ENCODE measurements around the gene CCNJL.

Gene CCNJL

DNA sequence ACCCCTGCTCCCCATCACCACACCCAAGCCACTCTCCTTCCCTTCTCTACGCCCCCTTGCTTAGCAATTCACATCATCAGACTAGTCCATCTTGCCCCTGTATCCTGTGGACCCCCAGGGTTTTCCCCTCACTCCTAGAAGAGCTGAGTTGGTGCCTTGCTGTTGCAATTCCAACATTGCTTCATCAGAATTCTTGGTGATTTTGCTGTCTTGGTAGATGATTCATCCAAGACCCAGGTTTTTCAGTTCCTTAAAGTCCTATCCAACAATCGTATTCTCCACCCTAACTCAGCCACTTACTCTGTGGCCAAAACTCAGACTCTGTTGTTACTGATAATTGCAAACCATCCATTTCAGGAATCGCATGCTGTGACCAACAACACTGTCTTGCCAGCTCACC is 21.4 kb upstream of the CCNJL start:
- DNase-seq (ENCODE audit: low read depth in 2 of 2), result no peak

DNA sequence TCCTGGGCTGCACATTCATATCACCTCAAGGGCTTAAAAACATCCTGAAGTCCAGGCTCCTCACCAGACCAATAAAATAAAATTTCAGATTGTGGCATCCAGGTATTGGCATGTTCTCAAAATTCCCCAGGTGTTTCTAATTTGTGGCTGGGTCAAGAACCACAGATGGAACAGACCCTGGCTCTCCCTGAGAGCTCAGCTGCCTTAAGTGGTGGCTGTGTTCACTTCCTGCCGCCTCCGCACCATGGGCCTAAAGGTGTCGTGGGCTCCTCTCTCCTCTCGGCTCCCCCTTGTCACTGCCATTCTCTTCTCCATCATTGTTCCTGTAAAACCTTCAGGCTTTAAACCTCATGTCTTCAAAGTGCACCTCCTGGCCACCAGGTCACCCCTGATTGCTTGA is 17.8 kb upstream of the CCNJL start:
- DNase-seq (ENCODE audit: low read depth in 2 of 2), result no peak

DNA sequence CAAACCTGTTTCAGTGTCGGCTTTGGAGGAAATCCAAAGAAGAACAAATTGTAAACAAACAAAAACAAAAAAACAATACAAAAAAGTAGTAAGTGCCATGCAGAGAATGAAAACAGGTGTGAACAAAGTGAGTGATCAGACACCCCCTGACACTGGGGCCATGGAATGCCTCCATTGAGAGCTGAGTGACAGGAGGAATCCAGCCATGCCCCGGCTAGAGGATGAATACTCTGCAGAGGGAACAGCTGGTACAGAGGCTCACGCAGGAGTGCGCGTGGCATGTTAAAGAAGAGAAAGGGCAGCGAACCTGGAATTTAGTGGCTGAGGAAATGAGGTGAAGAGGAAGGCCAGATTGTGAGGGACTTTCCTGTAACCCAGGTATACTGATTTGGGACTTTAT is 15.5 kb upstream of the CCNJL start:
- DNase-seq (ENCODE audit: low read depth in 2 of 2), result no peak

DNA sequence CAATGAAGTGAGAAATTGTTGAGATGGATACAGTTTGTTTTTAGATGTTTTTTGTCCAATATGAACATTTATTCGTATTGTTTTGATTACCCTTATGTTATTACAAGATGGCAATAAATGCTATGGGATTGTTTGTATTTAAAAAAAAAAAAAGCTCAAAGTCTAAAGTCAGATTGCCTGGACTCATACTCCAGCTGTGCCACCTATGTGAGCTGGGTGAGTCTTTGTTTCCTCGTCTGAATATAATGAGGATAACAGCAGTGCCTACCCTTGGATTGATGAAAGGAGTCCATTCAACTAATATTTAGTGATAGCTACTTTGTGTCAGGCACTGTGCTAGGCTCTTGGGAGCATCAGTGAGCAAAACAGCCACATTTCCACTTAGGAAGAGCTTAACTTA is 14.6 kb upstream of the CCNJL start:
- DNase-seq (ENCODE audit: low read depth in 2 of 2), result no peak

DNA sequence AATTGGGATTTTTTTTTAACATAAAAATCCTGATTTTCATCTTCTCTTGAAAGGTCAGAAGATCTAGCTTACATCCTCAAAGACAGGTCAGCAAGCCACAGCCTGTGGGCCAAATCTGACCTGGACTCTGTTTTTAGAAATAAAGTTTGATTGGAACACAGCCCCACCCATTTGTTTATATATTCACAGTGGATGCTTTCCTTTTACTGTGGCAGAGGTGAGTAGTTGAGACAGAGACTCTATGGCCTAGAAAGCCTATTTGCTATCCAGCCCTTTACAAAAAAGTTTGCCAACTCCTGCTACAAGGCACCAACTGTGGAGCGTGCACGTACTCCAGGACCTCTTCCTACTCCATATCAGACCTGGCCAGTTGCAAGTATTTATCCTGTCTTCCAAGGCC is 13.4 kb upstream of the CCNJL start:
- DNase-seq (ENCODE audit: low read depth in 2 of 2), result no peak

DNA sequence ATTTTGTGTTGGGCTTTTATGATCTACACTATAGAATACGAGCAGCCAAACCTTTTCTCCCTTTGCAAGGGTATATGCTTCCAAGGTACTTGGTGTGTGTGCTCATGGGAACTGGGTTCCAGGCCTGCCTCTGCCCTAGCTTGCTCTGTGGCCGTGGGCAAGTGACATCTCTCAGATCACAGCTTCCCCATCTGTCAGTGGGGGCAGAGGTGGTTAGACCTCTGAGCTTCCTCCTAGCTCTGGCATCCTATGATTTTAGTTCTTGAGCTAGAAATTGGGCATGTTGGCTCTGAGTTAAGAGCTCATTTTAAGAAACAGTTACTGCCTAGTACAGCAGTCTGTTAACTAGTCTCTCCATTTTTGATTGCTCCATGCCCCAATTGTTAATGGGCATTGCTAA is 12.5 kb upstream of the CCNJL start:
- no peak for DNase-seq (ENCODE audit: low read depth in 2 of 2)

DNA sequence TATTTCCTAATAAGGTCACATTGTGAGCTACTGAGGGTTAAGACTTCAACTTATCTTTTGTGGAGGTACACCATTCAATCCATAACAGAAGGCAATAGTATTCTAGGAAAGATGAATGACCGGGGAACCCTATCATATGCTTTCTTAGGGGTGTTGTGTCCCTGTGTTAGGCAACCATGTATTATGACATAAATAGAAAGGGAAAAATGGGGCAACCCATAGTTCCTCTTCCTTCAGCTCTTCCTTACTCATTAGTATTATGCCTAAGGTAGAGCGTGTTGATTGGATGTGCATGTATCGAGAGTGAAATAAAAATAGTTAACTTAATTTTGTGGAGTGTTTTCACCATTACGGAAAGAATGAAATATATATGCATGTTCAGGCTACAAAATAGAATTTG is 6.0 kb upstream of the CCNJL start:
- no peak for DNase-seq (ENCODE audit: low read depth in 2 of 2)

DNA sequence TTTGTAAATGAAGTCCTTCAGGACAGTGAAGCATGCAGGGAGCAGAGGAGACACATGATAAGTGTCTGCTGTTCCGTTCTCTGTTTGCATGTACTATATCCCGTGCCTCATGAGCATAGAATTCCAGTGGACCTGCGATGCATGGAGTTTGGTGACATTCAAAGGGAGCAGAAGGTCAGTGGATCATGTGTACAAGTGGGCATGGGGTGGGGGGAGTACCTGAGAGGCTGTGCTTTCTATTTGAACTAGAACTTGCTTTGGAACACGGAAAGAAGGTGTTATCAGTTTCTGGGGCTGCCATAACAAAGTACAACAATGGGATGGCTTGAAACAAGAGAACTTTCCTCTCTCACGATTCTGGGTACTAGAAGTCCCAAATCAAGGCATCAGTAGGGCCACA is 5.1 kb upstream of the CCNJL start:
- no peak for DNase-seq (ENCODE audit: low read depth in 2 of 2)

DNA sequence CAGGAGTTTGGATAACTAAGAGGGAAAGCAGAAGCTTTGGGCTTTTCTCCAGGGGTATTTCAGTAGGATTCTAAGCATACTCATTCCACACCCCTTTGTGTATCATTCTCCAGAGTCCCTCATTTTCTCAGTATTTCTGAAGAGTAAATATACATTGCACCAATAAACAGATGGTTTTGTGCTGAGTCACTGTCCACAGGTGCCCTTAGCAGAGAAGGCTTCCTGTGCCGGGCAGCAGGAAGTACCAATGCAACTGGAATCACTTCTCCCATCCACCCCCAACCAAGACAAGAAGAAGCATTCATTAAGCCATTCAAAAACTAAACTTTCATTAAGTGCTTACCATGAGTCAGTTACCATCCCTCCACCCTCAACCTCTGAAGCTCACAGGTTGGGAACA is 3.6 kb upstream of the CCNJL start:
- DNase-seq (ENCODE audit: low read depth in 2 of 2), result no peak

DNA sequence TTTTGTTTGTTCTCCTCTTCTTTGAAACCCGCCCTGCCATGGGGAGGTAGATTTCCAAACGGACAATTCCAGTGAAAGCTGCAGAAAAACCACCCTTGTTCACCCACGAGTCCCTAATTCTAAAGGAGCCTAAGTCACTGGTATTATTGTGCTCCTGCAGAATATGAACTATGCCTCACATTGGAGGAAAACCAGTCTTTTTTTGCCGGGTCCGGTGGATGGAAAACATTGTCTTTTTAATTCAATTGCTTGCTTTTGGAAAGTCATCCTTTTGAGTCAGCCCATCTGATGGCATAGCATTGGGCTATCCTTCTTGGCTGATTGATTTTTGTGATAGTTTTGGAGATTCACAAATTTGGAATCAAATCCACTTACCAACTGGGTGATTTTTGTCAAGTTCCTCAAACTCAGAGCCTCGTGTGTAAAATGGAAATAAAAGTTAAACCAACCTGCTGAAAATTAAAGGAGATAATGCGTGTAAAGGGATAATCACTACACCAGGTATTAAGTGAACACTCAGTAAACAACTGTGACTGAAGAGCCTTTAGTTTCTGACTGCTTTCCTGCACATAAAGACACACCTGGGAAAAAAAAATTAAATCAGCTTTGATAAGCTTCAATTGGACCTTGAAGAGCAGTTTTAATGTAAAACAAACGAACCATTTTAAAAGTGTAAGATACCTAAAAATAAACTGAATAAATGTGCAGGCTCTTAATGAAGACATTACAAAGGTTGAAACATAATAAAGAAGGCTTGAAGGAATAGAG is 780 bp upstream of the CCNJL start:
- DNase-seq (ENCODE audit: low read depth in 2 of 2), result no peak

DNA sequence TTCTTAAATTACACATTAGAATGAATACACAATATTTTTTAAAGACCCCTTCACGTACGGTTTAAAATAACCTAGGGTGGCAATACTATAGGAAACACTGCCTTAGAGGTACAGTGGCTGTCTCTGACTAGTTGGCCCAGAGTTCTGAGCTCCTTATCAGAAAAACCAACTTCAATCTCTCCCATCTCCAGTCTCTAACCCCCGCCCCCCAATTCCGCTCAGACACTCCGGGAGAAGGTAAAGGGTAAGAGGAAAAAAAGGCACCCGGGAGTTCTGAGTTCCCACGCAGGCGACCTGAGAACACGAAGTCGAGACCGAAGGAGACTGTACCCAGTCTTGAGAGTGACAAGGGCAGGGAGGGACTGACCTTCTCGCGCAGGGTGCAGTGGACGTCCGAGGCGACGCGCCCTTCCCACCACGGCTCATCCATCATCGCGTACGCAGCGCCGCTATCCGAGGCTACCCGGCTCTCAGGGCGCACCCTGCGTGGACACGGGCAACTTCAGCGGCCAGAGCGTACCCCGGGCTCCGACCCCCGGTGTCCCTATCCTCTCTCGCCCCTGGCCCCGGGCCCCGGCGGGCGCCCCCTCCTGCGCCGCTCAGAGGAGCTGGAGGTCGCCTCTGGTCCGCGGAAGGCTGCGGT is 752 bp downstream of the CCNJL start:
- DNase-seq (ENCODE audit: low read depth in 2 of 2), result no peak

DNA sequence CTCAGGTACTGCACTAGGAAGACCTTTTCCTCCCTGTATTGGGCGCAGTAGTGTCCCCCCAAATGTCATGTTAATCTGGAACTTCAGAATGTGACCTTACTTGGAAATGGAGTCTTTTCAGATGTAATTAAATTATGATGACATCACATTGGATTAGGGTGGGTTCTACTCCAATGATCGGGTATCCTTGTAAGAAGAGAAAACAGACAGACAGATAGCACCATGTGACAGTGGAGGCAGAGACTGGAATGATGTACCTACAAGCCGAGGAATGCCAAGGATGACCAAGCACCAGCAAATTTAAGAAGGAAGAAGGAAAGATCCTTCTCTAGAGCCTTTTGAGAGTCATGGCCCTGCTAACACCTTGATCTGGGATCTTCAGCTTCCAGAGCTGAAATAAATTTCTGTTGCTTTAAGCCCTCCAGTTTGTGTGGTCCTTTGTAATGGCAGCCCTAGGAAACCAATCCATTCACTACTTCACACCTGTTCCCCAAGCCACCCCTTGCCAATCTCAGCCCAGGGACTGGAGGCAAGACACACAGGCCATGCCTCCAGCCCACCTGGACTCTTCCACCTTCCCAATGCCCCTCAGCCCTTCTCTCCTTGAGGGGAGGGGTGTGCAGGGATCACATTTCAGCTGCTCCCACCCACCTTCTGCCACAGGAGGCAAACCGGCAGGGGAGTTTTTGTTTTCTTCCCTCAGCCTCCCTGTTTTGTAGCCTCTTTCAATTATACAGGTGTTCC is 1.6 kb downstream of the CCNJL start:
- DNase-seq (ENCODE audit: low read depth in 2 of 2), result no peak

DNA sequence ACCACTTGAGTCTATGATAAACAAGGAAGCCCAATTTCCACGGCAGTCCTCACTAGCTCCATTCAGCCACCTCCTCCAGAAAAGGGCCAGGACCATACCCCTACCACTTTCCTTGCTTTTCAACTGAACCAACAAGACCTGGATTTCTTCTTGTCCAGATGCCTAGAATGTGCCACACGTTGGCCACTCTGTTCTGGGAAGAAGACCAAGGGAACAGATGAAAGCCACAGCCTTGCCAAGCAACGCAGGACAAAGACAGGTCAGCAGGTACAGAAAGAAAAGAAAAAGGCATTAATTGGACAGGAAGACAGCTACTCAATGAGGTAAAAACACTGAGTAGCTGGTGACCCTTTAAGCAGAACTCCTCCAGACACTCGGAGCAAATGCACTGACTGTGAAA is 2.2 kb downstream of the CCNJL start:
- DNase-seq (ENCODE audit: low read depth in 2 of 2), result no peak

DNA sequence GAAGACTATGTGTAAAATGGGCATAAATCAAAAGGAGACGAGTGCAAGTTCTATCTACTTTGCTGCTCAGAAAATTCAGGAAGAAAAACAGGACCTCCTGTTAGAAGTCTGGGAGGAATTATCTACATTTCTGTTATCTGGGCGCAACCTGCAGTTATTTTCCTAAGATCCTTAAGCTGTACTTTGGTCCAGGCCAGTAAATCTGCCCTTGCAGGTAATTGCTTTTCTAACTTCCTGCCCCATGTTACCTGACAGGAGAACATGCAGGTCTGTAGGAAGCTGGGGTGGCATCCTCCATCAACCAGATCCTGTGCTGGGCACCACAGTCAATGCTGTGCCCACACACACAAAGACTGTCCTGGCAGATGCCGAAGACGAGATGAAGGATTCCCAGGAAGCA is 5.7 kb downstream of the CCNJL start:
- DNase-seq (ENCODE audit: low read depth in 2 of 2), result no peak

DNA sequence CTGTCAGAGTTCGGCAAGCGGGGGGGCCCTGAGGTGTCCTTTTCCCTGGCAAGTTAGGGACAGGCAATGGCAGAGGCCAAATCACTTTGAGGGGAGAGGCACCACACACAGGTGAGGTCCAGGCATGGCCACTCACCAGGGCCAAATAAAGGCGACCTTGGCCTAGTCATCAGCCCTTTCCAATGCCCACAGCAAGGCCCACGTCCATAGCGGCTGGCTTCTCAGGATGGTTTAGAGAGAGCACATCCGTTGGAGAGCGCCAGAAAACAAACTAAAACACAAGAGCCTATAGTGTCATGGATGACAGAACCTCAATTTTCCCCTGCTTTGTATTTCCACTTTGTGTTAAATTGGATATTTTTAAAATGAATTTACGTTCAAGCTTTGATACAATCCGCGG is 7.0 kb downstream of the CCNJL start:
- no peak for DNase-seq (ENCODE audit: low read depth in 2 of 2)

DNA sequence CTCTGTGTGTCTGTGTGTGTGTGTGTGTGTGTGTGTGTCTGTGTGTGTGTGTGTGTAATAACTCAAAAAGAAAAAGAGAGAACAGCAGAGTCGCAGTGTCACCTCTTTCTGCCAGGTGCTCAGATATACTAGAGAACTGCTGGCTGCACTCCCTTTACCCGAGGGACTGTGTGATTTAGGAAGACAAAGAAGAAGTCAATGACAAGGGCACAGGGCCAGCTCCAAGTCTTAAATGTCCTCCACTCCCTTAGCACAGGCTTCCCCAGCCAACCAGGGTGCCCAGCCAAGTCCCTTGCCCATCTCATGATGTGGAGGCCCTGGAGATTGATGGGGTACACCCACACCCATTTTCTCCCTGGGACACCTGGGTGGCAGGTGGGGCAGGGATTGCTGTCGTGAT is 8.7 kb downstream of the CCNJL start:
- DNase-seq (ENCODE audit: low read depth in 2 of 2), result no peak

DNA sequence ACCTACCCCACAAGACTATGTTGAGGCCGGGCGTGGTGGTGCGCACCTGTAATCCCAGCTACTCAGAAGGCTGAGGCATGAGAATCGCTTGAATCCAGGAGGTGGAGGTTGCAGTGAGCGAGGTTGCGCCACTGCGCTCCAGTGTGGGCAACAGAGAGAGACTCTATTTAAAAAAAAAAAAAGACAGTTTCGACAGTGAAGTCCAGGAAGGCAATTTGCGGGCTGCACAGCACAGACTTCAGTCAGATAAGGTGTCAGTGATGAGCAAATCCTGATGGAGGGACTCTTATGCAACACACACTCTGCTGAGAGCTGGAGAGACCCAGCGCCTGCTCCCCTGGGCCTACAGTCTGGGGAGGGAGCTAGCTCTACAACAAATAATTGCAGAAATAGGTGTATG is 14.2 kb downstream of the CCNJL start:
- no peak for DNase-seq (ENCODE audit: low read depth in 2 of 2)

DNA sequence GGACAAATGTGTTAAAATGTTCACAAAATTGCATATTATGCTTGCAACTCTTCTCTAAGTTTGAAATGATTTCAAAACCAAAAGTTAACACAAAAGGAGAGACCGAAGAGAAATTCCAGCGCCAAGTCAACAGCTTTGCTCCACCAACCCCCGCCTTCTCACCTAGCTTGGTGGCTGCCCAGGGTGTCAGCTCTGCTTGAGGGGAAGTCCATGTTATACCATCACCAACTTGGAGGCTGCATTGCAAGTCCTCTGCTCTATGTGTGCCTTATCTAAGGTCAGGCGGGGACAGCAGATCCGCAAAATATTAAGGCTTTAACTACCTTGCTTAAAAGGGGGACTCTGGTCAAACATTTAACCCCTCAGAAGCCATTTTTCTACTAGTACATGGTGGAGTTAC is 14.6 kb downstream of the CCNJL start:
- DNase-seq (ENCODE audit: low read depth in 2 of 2), result no peak

DNA sequence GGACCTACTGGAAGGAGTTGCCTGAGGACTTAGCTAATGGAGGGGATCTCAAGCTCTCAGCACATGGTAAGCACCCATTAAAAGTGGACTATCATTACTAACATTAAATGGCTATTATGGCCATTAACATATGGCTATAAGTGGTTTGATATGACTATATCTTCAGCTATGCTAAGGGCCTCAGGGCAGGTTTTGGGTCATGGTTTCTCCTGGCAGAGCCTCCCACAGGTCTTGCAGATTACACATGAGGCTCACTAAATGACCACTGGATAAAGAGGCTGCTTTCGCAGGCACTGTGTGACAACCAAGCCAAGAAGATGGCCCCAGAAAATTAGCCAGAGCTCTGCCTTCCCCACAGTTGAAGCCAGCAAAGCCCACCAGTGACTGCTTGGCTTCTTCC is 15.4 kb downstream of the CCNJL start:
- DNase-seq (ENCODE audit: low read depth in 2 of 2), result no peak

DNA sequence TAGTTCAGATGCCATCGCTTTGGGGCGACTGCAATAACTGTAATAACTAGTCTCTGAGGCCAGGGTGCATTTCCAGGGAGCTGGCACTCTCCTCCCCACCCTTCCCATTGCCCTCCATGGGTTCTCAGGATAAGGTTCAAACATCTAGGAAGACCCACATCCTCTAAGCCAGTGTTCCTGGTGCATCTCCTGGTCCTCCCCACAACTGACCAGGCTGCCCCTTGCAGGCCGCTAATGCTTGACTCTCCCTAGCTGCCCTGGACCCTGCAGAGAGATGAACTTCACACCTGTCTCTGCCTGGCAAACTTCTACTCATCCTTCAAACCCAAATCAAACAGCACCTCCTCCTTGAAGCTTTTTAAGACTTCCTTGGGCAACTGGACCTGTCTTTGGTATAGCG is 15.9 kb downstream of the CCNJL start:
- no peak for DNase-seq (ENCODE audit: low read depth in 2 of 2)

DNA sequence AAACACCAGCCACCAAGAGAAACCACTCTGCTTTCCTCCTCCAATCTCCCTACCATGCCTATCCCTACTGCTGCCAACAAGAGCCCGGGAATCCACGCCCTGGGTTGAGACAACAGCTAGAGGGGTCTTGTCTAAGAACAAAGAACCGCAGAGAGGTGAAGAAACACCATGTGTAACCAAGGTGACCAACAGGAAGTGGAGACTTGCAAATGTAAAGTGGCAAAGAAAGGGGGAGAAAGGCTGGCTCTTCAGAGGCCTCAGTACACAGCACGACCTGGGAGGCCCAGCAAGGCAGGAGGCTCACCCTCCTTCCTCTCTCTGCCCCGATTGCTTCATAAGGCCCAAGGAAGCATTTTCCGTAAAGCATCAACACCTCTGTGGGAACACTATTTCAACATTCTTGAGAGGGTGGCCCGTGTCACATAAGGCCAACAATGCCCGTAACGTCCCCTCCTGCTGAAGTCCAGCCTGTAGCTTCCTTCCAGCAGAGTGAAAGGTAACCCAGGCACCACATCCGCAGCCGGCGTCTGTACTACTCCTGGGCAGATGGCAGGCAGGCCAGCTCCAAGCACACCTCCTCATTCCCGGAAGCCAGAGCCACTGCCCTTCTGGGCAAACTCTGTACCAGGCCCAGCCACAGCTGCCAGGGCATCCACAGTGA is 18.3 kb downstream of the CCNJL start:
- DNase-seq (ENCODE audit: low read depth in 2 of 2), result no peak

DNA sequence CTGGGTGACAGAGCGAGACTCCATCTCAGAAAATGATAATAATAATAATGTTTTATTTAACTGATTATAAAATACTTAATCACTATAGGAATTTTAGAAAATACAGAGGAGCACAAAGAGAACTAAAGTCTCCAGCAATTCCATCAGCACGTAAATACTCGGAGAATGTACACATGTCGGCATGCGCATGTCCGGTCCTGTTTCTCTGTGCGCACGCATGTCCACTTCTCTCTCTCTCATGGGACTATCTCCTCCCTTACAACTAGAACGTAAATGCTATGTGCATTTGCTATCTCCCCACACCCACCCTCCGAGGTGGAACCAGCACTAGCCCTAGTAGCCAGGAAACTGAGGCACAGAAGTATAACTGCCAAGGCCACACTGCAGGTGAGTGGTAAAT is 19.0 kb downstream of the CCNJL start:
- no peak for DNase-seq (ENCODE audit: low read depth in 2 of 2)

DNA sequence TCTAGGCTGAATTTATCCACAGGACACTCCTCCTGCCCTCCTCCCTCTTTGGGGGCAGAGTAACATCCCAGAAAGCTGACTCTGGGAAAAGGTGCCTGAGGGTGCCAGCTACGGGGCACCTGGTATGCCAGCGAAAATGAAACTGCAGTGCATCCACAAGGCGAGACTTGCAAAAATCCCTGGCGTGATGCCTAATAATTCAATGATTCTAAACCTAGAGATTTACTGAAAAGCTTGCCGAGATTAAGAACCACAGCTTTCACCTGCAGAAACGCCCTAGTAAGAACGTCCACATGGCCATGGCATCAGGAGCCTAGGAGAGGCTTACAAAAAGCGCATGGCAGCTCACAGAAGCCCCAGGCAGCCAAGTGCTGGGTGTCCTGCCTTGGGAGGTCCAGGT is 20.9 kb downstream of the CCNJL start:
- no peak for DNase-seq (ENCODE audit: low read depth in 2 of 2)

Measured in activated CD4-positive, alpha-beta T cell treated with anti-CD3 and anti-CD28 coated beads for 24 hours (primary cell).